Ovary (tissue), 9 donors: ENCODE measurements around the gene C1orf87. TPM values are rescaled to one million over a fixed set of nuclear protein-coding genes. Genes with fewer than 3 reads are reported as not detected.

ENCODE experiments used
- DNase-seq, 5 donors: peaks; one replicate each; pipeline ENCODE4 v3.0.0-alpha.2; 2019 to 2020
- H3K27ac ChIP-seq, 2 donors: fragments of 200-600 bp; one replicate each; pipeline versions ENCODE4 v1.5.1 to v1.8.0; 2019 to 2022
- H3K27me3 ChIP-seq: fragments of 200-600 bp; one replicate; pipeline ENCODE4 v1.8.0; 2022
- H3K36me3 ChIP-seq: fragments of 200-600 bp; sonication (generic); one replicate; pipeline ENCODE4 v1.5.1; 2019
- H3K4me1 ChIP-seq: one replicate; pipeline ENCODE4 v1.8.1; 2013; ENCODE audit warnings: mild to moderate bottlenecking, moderate library complexity; ENCODE audit not compliant: insufficient read depth
- H3K4me3 ChIP-seq: fragments of 200-600 bp; sonication (generic); one replicate; pipeline ENCODE4 v1.5.1; 2017
- H3K9me3 ChIP-seq, 2 donors: fragments of 200-600 bp in 1 of 2; sonication (generic) in 1 of 2; one replicate each; pipeline versions ENCODE4 v1.5.1 to v1.8.1; 2013 to 2019; ENCODE audit warnings: mild to moderate bottlenecking in 1 of 2, moderate library complexity in 1 of 2
- EP300 ChIP-seq: sonication (generic); formaldehyde crosslinking; IDR thresholded peaks from one replicate; pipeline ENCODE4 v1.6.1; 2017; ENCODE audit warnings: antibody characterized with exemption
- POLR2A ChIP-seq: fragments of 450-650 bp; IDR thresholded peaks from one replicate; pipeline ENCODE4 v1.6.1; 2017; ENCODE audit warnings: antibody characterized with exemption, mild to moderate bottlenecking, moderate library complexity
- WGBS, 3 donors: extraction: QIAGEN DNeasy Blood & Tissue Kit in 1 of 3; methylation state at CpG; one replicate each; pipeline versions ENCODE4 v1.1.5 to v1.1.7; 2013 to 2017; 5-methylcytosine and 5-hydroxymethylcytosine counted together
- intact Hi-C, 4 donors: fragments of 100-400 bp; cut with DNase I; formaldehyde crosslinking; loops; one replicate each; pipeline versions ENCODE4 v1.11.0 to v1.15.1; 2022 to 2023
- polyA plus RNA-seq, 2 donors: library from polyadenylated mRNA; stranded (reverse); fragments of 200-250 nt in 1 of 2; fragments of 350-450 nt in 1 of 2; fragmentation: Illumina TruSeq in 1 of 2; extraction: RNeasy Lipid Tissue Mini Kit (QIAGEN cat#74804) in 1 of 2; gene quantifications; one replicate each; pipeline ENCODE4 v1.2.3, GENCODE V29; 2013 to 2014
- total RNA-seq, 7 donors: library from RNA; depleted of rRNA in 2 of 7; stranded (reverse); fragments of >200 nt in 2 of 7; fragmentation: NEBNext Ultra II Directional in 3 of 7; extraction: Animal tissue kit (Norgen Biotek cat#: 25700) in 3 of 7; gene quantifications; one replicate each; pipeline versions ENCODE4 v1.1.0 to v1.2.4, GENCODE V29; 2016 to 2023
- TF ChIP-seq, protein P1 (sequence below), 3 donors: fragments of 450-650 bp in 2 of 3; fragments of 200-600 bp in 1 of 3; IDR thresholded peaks; one replicate each; pipeline versions ENCODE4 v1.5.1 to v1.8.0; 2016 to 2022; ENCODE audit warnings: antibody characterized with exemption in 3 of 3, mild to moderate bottlenecking in 1 of 3
- donor health status: DM: no; HTN: no; CAD: no; lungs with moderate emphysema.
- donor health status: DM: no; HTN: no; CAD: no.
- donor health status: Bipolar disorder and iron deficiency.
- donor health status: DM: yes; HTN: yes; CAD: no.
- donor health status: DM: no; HTN: no; CAD: no.
- donor health status: DM: yes; HTN: yes; CAD: no.

Gene C1orf87
- total and polyA plus RNA-seq, 9 donors, result 0.04 to 17.6 (median 0.72) TPM; not detected in 2

DNA sequence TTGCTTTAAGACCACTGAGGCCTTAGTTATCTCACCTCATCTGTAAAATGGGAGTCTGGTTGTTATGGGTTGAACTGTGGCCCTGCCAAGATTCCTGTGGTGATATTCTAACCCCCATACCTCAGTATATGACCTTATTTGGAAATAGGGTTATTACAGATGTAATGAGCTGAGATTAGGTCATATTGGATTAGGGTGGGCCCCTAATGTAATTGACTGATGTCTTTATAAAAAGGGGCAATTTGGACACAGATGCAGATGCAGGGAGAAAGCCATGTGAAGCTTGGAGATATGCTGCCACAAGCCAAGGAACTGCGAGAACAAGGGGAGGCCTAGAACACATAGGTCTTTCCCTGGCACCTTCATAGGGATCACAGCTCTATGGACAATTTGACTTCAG, 3.9 kb downstream of the C1orf87 start:
- Histone ChIP-seq H3K4me3 (no peak overlapping the region), H3K36me3 (no peaks in the 10 kb centered on the region), H3K4me1 (no peaks in the 10 kb centered on the region), H3K27ac (no peak overlapping the region), H3K9me3 (peaks cover 0 to 3% of the 10 kb centered on the region in 2 donors), H3K27me3 (no peaks in the 10 kb centered on the region)
- 96 to 100% (median 100%) methylated on average over 1 of the region's 1 CpG for WGBS, 3 donors
- no peak for DNase-seq
- TF ChIP-seq EP300, result no peak
- TF ChIP-seq, protein P1, sequence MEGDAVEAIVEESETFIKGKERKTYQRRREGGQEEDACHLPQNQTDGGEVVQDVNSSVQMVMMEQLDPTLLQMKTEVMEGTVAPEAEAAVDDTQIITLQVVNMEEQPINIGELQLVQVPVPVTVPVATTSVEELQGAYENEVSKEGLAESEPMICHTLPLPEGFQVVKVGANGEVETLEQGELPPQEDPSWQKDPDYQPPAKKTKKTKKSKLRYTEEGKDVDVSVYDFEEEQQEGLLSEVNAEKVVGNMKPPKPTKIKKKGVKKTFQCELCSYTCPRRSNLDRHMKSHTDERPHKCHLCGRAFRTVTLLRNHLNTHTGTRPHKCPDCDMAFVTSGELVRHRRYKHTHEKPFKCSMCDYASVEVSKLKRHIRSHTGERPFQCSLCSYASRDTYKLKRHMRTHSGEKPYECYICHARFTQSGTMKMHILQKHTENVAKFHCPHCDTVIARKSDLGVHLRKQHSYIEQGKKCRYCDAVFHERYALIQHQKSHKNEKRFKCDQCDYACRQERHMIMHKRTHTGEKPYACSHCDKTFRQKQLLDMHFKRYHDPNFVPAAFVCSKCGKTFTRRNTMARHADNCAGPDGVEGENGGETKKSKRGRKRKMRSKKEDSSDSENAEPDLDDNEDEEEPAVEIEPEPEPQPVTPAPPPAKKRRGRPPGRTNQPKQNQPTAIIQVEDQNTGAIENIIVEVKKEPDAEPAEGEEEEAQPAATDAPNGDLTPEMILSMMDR (IDR thresholded peaks at IDR 0.05), result no peak
- no peak for TF ChIP-seq POLR2A
- intact Hi-C loops, result no loop called here

DNA sequence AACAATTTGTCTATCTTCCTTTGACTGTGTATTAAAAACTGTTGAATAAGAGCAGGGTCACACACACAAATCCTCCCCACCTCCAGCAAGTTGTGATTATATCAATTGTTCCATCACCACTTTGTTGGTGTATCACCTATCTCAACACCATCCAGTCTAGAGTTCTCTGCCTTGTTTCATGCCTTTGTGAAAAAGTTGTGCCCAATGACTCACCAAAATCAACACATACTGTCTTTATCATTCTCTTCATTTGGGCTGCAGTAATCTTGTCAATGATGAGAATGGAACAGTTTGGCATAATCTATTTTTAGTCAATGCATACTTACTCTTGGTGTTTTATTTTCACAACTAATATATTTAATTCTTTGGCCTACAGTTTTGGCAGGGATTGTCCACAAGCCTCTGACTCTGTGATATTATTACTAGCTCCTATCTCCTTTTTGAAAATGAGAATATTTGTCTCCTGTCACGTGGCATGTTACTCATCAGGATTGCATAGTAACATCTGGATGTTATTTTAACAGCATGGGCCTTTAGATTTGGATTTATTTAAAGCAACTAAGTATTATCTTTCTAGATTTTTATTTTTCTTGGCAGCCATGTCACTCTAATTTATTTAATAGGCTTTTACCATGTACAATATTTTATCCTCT, 5.1 kb downstream of the C1orf87 start:
- intact Hi-C loops, result no loop called here
- no peak for DNase-seq
- H3K27ac ChIP-seq, result no peak overlapping the region
- H3K4me1 ChIP-seq, result no peaks in the 10 kb centered on the region
- H3K36me3 ChIP-seq, result no peaks in the 10 kb centered on the region
- no peak overlapping the region for H3K4me3 ChIP-seq
- no peaks in the 10 kb centered on the region for H3K9me3 ChIP-seq
- WGBS, 3 donors, result 5 to 24% (median 15%) methylated on average over 1 of the region's 1 CpG
- no peaks in the 10 kb centered on the region for H3K27me3 ChIP-seq
- TF ChIP-seq EP300, result no peak

DNA sequence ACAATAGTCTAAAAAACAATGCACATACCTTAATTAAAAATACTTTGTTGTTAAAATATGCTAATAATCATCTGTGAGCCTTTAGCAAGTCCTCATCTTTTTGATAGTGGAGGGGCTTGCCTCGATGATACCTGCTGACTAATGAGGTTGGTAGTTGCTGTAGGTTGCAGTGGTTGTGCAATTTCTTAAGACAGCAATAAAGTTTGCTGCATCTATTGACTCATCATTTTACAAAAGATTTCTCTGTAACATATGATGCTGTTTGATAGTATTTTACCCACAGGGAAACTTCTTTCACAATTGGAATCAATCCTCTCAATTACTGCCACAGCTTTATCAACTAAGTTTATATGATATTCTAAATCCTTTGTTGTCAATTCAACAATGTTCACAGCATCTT, 7.6 kb downstream of the C1orf87 start:
- Histone ChIP-seq H3K4me1 (no peaks in the 10 kb centered on the region), H3K36me3 (no peaks in the 10 kb centered on the region), H3K4me3 (no peak overlapping the region), H3K27ac (no peak overlapping the region), H3K27me3 (no peaks in the 10 kb centered on the region), H3K9me3 (no peaks in the 10 kb centered on the region)
- intact Hi-C loops, result no loop called here
- TF ChIP-seq, protein P1 (IDR thresholded peaks at IDR 0.05), result no peak
- no peak for TF ChIP-seq EP300
- WGBS, 3 donors, result 68 to 70% (median 69%) methylated on average over 1 of the region's 1 CpG
- no peak for DNase-seq

DNA sequence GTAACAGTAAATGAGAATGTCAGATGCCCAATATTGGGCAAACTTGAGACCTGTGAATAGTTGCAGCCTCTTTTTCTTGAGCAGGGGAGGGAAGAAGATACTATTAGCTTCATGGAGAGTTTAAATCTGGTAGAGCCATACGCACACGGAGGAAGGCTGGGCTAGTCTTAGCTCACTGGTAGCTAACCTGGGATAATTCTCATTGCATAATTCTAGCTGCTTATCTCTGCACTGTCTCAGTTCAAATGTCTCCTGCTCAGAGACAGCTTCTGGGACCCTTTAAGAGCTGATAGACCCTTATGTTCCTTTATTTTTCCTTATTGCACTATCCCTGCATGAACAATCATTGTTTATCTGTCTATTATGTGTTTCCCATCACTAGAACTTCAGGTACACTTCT, 8.4 kb downstream of the C1orf87 start:
- H3K4me1 ChIP-seq, result no peaks in the 10 kb centered on the region
- no peak overlapping the region for H3K27ac ChIP-seq
- DNase-seq, result no peak
- no peak overlapping the region for H3K4me3 ChIP-seq
- TF ChIP-seq, protein P1 (IDR thresholded peaks at IDR 0.05), result no peak
- TF ChIP-seq EP300, result no peak
- no peak for TF ChIP-seq POLR2A
- intact Hi-C loops, result no loop called here
- H3K36me3 ChIP-seq, result no peaks in the 10 kb centered on the region
- WGBS, 3 donors, result 72 to 76% (median 75%) methylated on average over 2 of the region's 2 CpGs
- H3K9me3 ChIP-seq, result no peaks in the 10 kb centered on the region
- no peaks in the 10 kb centered on the region for H3K27me3 ChIP-seq

DNA sequence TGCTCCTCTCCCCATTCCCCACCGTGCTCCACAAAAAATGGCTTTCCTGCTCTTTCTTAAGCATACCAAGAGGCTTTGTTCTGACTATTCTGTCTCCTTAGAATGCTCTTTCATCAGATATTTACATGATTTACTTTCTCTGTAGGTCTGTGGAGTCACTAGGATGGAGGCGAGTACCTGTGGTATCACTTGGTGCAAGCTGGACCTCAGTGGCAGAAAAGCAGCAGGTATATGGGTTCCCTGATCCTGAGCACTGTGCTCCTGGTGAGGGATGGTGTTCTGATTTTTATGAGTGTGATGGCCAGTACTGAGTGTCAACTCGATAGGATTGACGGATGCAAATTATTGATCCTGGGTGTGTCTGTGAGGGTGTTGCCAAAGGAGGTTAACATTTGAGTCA, 10.0 kb downstream of the C1orf87 start:
- Histone ChIP-seq H3K4me3 (no peak overlapping the region), H3K9me3 (no peaks in the 10 kb centered on the region), H3K36me3 (no peaks in the 10 kb centered on the region), H3K27me3 (no peaks in the 10 kb centered on the region), H3K4me1 (no peaks in the 10 kb centered on the region), H3K27ac (no peak overlapping the region)
- DNase-seq, result no peak
- TF ChIP-seq, protein P1 (IDR thresholded peaks at IDR 0.05), result no peak
- TF ChIP-seq POLR2A (no peak), EP300 (no peak)
- 87 to 90% (median 88%) methylated on average over 4 of the region's 4 CpGs for WGBS, 3 donors
- intact Hi-C loops, result no loop called here
